HG02798 (cell line): ENCODE measurements around the gene MYH9.

Source experiments
- ATAC-seq: cut with Tn5 transposase; IDR thresholded peaks from one replicate; pipeline ENCODE4 v1.9.1; 2021; ENCODE audit warnings: mild to moderate bottlenecking; ENCODE audit not compliant: unreplicated experiment, poor library complexity

The MYH9 gene

GRCh38 chr22:36369004-36369921 is 18.5 kb downstream of the MYH9 start:
- no peak for ATAC-seq

- ATAC-seq: no peak
Measured at GRCh38 chr22:36368359-36368983, 19.3 kb downstream of the MYH9 start.

- ATAC-seq: no peak
Measured at GRCh38 chr22:36367479-36367878, 20.3 kb downstream of the MYH9 start.

GRCh38 chr22:36367066-36367465 is 20.7 kb downstream of the MYH9 start:
- no peak for ATAC-seq

GRCh38 chr22:36366291-36366708 is 21.5 kb downstream of the MYH9 start:
- ATAC-seq: no peak

- peak; percentile 35 for ATAC-seq
Measured at GRCh38 chr22:36365020-36365411, 22.8 kb downstream of the MYH9 start.

- ATAC-seq: no peak
Measured at GRCh38 chr22:36364255-36365019, 23.3 kb downstream of the MYH9 start.

- no peak for ATAC-seq
Measured at GRCh38 chr22:36363349-36363981, 24.3 kb downstream of the MYH9 start.

GRCh38 chr22:36362932-36363331 is 24.8 kb downstream of the MYH9 start:
- no peak for ATAC-seq

GRCh38 chr22:36362075-36362474 is 25.7 kb downstream of the MYH9 start:
- no peak for ATAC-seq

GRCh38 chr22:36360871-36361383 is 26.8 kb downstream of the MYH9 start:
- ATAC-seq: no peak

GRCh38 chr22:36360011-36360410 is 27.8 kb downstream of the MYH9 start:
- no peak for ATAC-seq

GRCh38 chr22:36359470-36359996 is 28.2 kb downstream of the MYH9 start:
- ATAC-seq: no peak

GRCh38 chr22:36358533-36359469 is 29.0 kb downstream of the MYH9 start:
- ATAC-seq: no peak

- ATAC-seq: no peak
Measured at GRCh38 chr22:36356708-36357624, 30.8 kb downstream of the MYH9 start.

GRCh38 chr22:36355894-36356293 is 31.9 kb downstream of the MYH9 start:
- ATAC-seq: no peak

- ATAC-seq: no peak
Measured at GRCh38 chr22:36355362-36355761, 32.4 kb downstream of the MYH9 start.
